Measurements from ENCODE around the gene KCNJ3. TPM values are rescaled to one million over a fixed set of nuclear protein-coding genes. Genes with fewer than 3 reads are reported as not detected.

The KCNJ3 gene
- total and polyA plus RNA-seq, 4 donors, result 0.01 to 0.31 (median 0.05) TPM

GRCh38 chr2:154794406-154794805 is 95.9 kb downstream of the KCNJ3 start:
- DNase-seq (no peak), ATAC-seq (ENCODE audit: insufficient read depth, low FRiP score) (no peak)
- no peaks in the 10 kb centered on the region for H3K36me3 ChIP-seq (ENCODE audit: control insufficient read depth in 4 of 4, insufficient read depth in 4 of 4, low read length in 4 of 4)
- TF ChIP-seq CTCF (IDR thresholded peaks at IDR 0.05; ENCODE audit: control extremely low read depth, extremely low read depth), result no peak
- no peak overlapping the region for H3K9ac ChIP-seq (ENCODE audit: insufficient read depth in 1 of 2, low read length in 2 of 2)
- no peaks in the 10 kb centered on the region for H3K9me3 ChIP-seq (ENCODE audit: control insufficient read depth in 4 of 4, insufficient read depth in 3 of 4, low read length in 3 of 4)
- H3K4me3 ChIP-seq, result no peak overlapping the region
- no peak overlapping the region for H3K27ac ChIP-seq (ENCODE audit: low read depth in 1 of 2, low read length in 1 of 2)
- H3K4me1 ChIP-seq (ENCODE audit: control insufficient read depth in 5 of 5, insufficient read depth in 5 of 5, low read length in 5 of 5), result no peaks in the 10 kb centered on the region
- no peaks in the 10 kb centered on the region for H3K27me3 ChIP-seq (ENCODE audit: control insufficient read depth in 3 of 3, insufficient read depth in 3 of 3, low read length in 2 of 3)
- WGBS, 2 donors, result 52 to 67% methylated on average over 1 of the region's 1 CpG

GRCh38 chr2:154795651-154796050 is 97.2 kb downstream of the KCNJ3 start:
- no peak for TF ChIP-seq CTCF (IDR thresholded peaks at IDR 0.05; ENCODE audit: control extremely low read depth, extremely low read depth)
- H3K36me3 ChIP-seq (ENCODE audit: control insufficient read depth in 4 of 4, insufficient read depth in 4 of 4, low read length in 4 of 4), result no peaks in the 10 kb centered on the region
- ATAC-seq (ENCODE audit: insufficient read depth, low FRiP score) (no peak), DNase-seq (no peak)
- no peaks in the 10 kb centered on the region for H3K9me3 ChIP-seq (ENCODE audit: control insufficient read depth in 4 of 4, insufficient read depth in 3 of 4, low read length in 3 of 4)
- no peaks in the 10 kb centered on the region for H3K27me3 ChIP-seq (ENCODE audit: control insufficient read depth in 3 of 3, insufficient read depth in 3 of 3, low read length in 2 of 3)
- no peak overlapping the region for H3K9ac ChIP-seq (ENCODE audit: insufficient read depth in 1 of 2, low read length in 2 of 2)
- H3K27ac ChIP-seq (ENCODE audit: low read depth in 1 of 2, low read length in 1 of 2), result no peak overlapping the region
- no peak overlapping the region for H3K4me3 ChIP-seq
- H3K4me1 ChIP-seq (ENCODE audit: control insufficient read depth in 5 of 5, insufficient read depth in 5 of 5, low read length in 5 of 5), result no peaks in the 10 kb centered on the region
- whole genome bisulfite sequencing, 2 donors, result 73 to 89% methylated on average over 3 of the region's 3 CpGs

- no peak overlapping the region for H3K4me3 ChIP-seq
- peaks cover 0 to 4% (median 1%) of the 10 kb centered on the region in 4 donors for H3K9me3 ChIP-seq (ENCODE audit: control insufficient read depth in 4 of 4, insufficient read depth in 3 of 4, low read length in 3 of 4)
- no peak overlapping the region for H3K27ac ChIP-seq (ENCODE audit: low read depth in 1 of 2, low read length in 1 of 2)
- H3K4me1 ChIP-seq (ENCODE audit: control insufficient read depth in 5 of 5, insufficient read depth in 5 of 5, low read length in 5 of 5), result no peaks in the 10 kb centered on the region
- no peaks in the 10 kb centered on the region for H3K36me3 ChIP-seq (ENCODE audit: control insufficient read depth in 4 of 4, insufficient read depth in 4 of 4, low read length in 4 of 4)
- H3K27me3 ChIP-seq (ENCODE audit: control insufficient read depth in 3 of 3, insufficient read depth in 3 of 3, low read length in 2 of 3), result no peaks in the 10 kb centered on the region
- no peak for DNase-seq
- TF ChIP-seq CTCF (IDR thresholded peaks at IDR 0.05; ENCODE audit: control extremely low read depth, extremely low read depth), result no peak
- H3K9ac ChIP-seq (ENCODE audit: insufficient read depth in 1 of 2, low read length in 2 of 2), result no peak overlapping the region
- no peak for ATAC-seq (ENCODE audit: insufficient read depth, low FRiP score)
These were observed 106.0 kb downstream of the KCNJ3 start for GRCh38 chr2:154804451-154804850.

- H3K36me3 ChIP-seq (ENCODE audit: control insufficient read depth in 4 of 4, insufficient read depth in 4 of 4, low read length in 4 of 4), result no peaks in the 10 kb centered on the region
- TF ChIP-seq CTCF (IDR thresholded peaks at IDR 0.05; ENCODE audit: control extremely low read depth, extremely low read depth), result no peak
- 87 to 89% methylated on average over 1 of the region's 1 CpG for WGBS, 2 donors
- no peak overlapping the region for H3K27ac ChIP-seq (ENCODE audit: low read depth in 1 of 2, low read length in 1 of 2)
- H3K4me3 ChIP-seq, result no peak overlapping the region
- no peaks in the 10 kb centered on the region for H3K9me3 ChIP-seq (ENCODE audit: control insufficient read depth in 4 of 4, insufficient read depth in 3 of 4, low read length in 3 of 4)
- ATAC-seq (ENCODE audit: insufficient read depth, low FRiP score) (no peak), DNase-seq (no peak)
- no peaks in the 10 kb centered on the region for H3K4me1 ChIP-seq (ENCODE audit: control insufficient read depth in 5 of 5, insufficient read depth in 5 of 5, low read length in 5 of 5)
- H3K9ac ChIP-seq (ENCODE audit: insufficient read depth in 1 of 2, low read length in 2 of 2), result no peak overlapping the region
- no peaks in the 10 kb centered on the region for H3K27me3 ChIP-seq (ENCODE audit: control insufficient read depth in 3 of 3, insufficient read depth in 3 of 3, low read length in 2 of 3)
These were observed 115.1 kb downstream of the KCNJ3 start for GRCh38 chr2:154813636-154814035.

All from lung (tissue), 12 donors.